Central memory CD8-positive, alpha-beta T cell (primary cell): ENCODE results near the gene KLHL17.

Experiments used
- ATAC-seq: fragments of 150-1000 bp; cut with Tn5 transposase; replicated peaks from 2 replicates; pipeline ENCODE4 v1.10.0; 2022; ENCODE audit warnings: mild to moderate bottlenecking, moderate FRiP score, moderate number of reproducible peaks; ENCODE audit not compliant: poor library complexity, severe bottlenecking; ENCODE audit errors: extremely low read depth
- DNase-seq, 2 donors: peaks; one replicate each; pipeline ENCODE4 v3.0.0; 2021; ENCODE audit warnings: low spot score in 2 of 2
- H3K27ac Mint-ChIP-seq: one replicate; pipeline ENCODE4 v1.8.0; 2022; ENCODE audit warnings: low read depth, mild to moderate bottlenecking, moderate library complexity, mixed read lengths
- H3K27me3 Mint-ChIP-seq: one replicate; pipeline ENCODE4 v1.8.0; 2022; ENCODE audit warnings: mixed read lengths
- H3K36me3 Mint-ChIP-seq: one replicate; pipeline ENCODE4 v1.8.0; 2022; ENCODE audit warnings: mild to moderate bottlenecking, moderate library complexity, mixed read lengths; ENCODE audit not compliant: insufficient read depth
- H3K4me1 Mint-ChIP-seq: one replicate; pipeline ENCODE4 v1.8.0; 2022; ENCODE audit warnings: mixed read lengths
- H3K4me3 Mint-ChIP-seq: one replicate; pipeline ENCODE4 v1.8.0; 2022; ENCODE audit warnings: mild to moderate bottlenecking, moderate library complexity, mixed read lengths
- H3K9me3 Mint-ChIP-seq: one replicate; pipeline ENCODE4 v1.8.0; 2022; ENCODE audit warnings: mixed read lengths

Gene KLHL17

DNA sequence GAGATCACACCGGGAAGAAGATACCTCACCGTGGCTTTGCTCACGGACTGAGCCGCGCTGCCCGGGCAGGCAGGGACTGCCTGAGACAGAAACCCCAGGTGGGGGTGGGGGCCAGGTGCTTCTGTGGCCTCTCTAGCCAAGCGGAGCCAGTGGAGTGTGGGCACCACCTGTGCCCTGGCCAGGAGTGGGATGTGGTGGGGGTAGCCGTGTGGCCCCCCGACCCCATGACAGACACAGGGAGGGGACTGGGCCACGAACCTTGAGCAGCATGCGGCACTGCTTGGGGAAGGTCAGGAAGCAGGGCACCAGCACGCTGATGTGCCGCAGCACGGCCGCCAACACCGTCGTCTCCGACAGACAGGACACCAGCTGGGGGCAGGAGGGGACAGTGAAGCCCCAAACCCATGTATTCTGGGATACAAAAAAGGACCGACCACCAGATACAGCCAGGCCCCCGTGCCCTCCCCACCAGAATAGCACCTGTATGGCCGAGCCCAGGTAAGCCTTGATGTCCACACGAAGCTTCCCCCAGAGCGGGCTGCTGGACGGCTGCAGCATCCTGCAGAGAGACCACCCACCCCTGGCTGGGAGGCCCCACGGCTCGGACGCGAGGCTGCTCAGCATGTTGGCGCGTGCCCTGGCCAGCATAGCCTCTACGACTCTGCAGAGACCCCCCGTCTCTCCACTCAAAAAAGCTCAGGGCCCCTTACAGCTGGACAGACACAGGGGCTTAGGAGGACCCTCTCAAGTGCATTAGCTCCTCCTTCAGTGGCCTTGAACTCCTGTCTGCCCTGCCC is 6.7 kb upstream of the KLHL17 start:
- H3K27me3 Mint-ChIP-seq = no peaks in the 10 kb centered on the region
- no peak overlapping the region for H3K27ac Mint-ChIP-seq
- H3K9me3 Mint-ChIP-seq = no peaks in the 10 kb centered on the region
- no peak for DNase-seq
- no peak for ATAC-seq
- H3K4me3 Mint-ChIP-seq = no peak overlapping the region
- peaks cover 27% of the 10 kb centered on the region for H3K4me1 Mint-ChIP-seq
- H3K36me3 Mint-ChIP-seq = peaks cover 27% of the 10 kb centered on the region

DNA sequence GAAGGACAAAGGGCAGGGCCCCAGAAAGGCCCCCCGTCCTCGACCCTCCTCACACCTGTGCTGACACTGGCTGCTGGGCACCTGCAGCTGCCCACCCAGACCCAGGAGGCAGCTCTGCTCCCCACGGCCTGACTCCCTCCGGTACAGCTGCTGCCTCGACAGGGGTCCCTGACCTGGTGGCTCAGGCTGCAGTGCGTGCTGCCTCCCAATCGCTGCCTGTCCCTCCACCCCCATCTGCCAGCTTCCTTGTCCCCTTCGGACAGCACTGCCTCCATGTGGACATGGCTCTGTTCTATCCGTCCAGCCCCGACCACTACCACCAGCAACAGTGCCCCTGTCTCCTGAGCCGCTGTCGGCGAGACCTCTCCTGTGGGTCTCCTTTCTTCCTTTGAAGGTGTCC is 5.5 kb upstream of the KLHL17 start:
- Mint-ChIP-seq H3K4me1 (peaks cover 27% of the 10 kb centered on the region), H3K9me3 (no peaks in the 10 kb centered on the region), H3K27me3 (no peaks in the 10 kb centered on the region), H3K4me3 (no peak overlapping the region), H3K27ac (no peak overlapping the region), H3K36me3 (peaks cover 28% of the 10 kb centered on the region)
- no peak for ATAC-seq
- no peak for DNase-seq

DNA sequence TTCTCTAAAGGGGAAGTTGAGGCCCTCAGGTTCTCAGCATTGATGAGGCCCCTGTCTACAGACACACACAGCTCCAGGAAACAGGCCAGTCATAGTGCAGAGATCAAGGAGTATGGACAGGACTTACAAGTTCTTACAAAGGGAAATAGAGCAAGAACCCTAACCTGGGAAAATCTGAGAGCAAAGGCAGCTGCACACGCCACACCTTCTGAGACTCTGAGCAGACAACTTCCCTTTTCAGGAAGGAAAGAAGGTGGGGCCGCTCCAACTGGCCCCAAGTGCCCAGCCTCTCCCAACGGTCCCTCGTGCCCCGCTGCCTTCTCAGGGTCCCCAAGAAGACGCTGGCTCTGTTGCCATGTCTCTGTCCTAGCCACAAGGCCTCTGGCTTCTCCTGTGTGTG is 4.9 kb upstream of the KLHL17 start:
- DNase-seq (no peak), ATAC-seq (no peak)
- no peak overlapping the region for H3K27ac Mint-ChIP-seq
- peaks cover 28% of the 10 kb centered on the region for H3K36me3 Mint-ChIP-seq
- H3K9me3 Mint-ChIP-seq = no peaks in the 10 kb centered on the region
- no peak overlapping the region for H3K4me3 Mint-ChIP-seq
- peaks cover 27% of the 10 kb centered on the region for H3K4me1 Mint-ChIP-seq
- H3K27me3 Mint-ChIP-seq = no peaks in the 10 kb centered on the region

DNA sequence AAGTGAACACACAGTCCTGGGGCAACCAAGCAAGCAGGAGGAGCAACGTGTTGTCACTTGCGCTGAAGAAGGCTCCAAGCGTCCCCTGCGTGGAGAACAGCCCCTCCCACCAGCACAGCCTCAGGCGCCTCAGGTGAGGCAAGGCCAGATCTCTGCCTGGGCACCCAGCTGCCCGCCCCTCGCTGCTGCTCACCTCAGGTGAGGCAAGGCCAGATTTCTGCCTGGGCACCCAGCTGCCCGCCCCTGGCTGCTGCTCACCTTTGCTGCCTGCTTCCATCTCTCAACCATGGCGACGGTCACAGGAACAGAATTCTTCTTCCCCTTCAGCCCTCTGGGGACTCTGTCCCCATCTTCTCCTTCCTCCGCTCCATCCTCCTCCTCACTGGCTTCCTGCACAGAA is 3.7 kb upstream of the KLHL17 start:
- Mint-ChIP-seq H3K27me3 (no peaks in the 10 kb centered on the region), H3K4me3 (no peak overlapping the region), H3K9me3 (no peaks in the 10 kb centered on the region), H3K4me1 (peaks cover 27% of the 10 kb centered on the region), H3K36me3 (peaks cover 28% of the 10 kb centered on the region), H3K27ac (no peak overlapping the region)
- no peak for DNase-seq
- no peak for ATAC-seq

- no peaks in the 10 kb centered on the region for H3K9me3 Mint-ChIP-seq
- H3K27me3 Mint-ChIP-seq = no peaks in the 10 kb centered on the region
- H3K36me3 Mint-ChIP-seq = peaks cover 30% of the 10 kb centered on the region
- ATAC-seq (peak; percentile 87), DNase-seq (peak; percentile 87 to 91)
- H3K4me3 Mint-ChIP-seq = peak within 1 kb of the TSS; percentile 88
- peak within 1 kb of the TSS; percentile 80 for H3K27ac Mint-ChIP-seq
- peaks cover 27% of the 10 kb centered on the region for H3K4me1 Mint-ChIP-seq
Measured at GRCh38 chr1:958823-959730, 1.3 kb upstream of the KLHL17 start, which contains the start of gene NOC2L. NOC2L (minus strand) TSS chr1:959256; CDS start chr1:959240, 16 bp downstream.

- Mint-ChIP-seq H3K27me3 (no peaks in the 10 kb centered on the region), H3K4me1 (peaks cover 27% of the 10 kb centered on the region), H3K4me3 (peak overlapping the region; percentile 88), H3K9me3 (no peaks in the 10 kb centered on the region), H3K27ac (no peak overlapping the region), H3K36me3 (peaks cover 24% of the 10 kb centered on the region)
- ATAC-seq (peak; percentile 16), DNase-seq (no peak)
Measured at GRCh38 chr1:959731-960362, 537 bp upstream of the KLHL17 start.

- H3K4me1 Mint-ChIP-seq = peaks cover 20% of the 10 kb centered on the region
- ATAC-seq (no peak), DNase-seq (no peak)
- peaks cover 20% of the 10 kb centered on the region for H3K36me3 Mint-ChIP-seq
- H3K27ac Mint-ChIP-seq = no peak overlapping the region
- H3K9me3 Mint-ChIP-seq = no peaks in the 10 kb centered on the region
- H3K27me3 Mint-ChIP-seq = no peaks in the 10 kb centered on the region
- H3K4me3 Mint-ChIP-seq = peak overlapping the region; percentile 88
Measured at GRCh38 chr1:961132-961669, 817 bp downstream of the KLHL17 start.

GRCh38 chr1:962381-963300 is 2.3 kb downstream of the KLHL17 start:
- H3K4me3 Mint-ChIP-seq = peak overlapping the region; percentile 88
- peak overlapping the region; percentile 10 for H3K27ac Mint-ChIP-seq
- ATAC-seq = no peak
- DNase-seq = no peak
- peaks cover 11% of the 10 kb centered on the region for H3K4me1 Mint-ChIP-seq
- peaks cover 15% of the 10 kb centered on the region for H3K36me3 Mint-ChIP-seq
- H3K9me3 Mint-ChIP-seq = no peaks in the 10 kb centered on the region
- H3K27me3 Mint-ChIP-seq = no peaks in the 10 kb centered on the region

DNA sequence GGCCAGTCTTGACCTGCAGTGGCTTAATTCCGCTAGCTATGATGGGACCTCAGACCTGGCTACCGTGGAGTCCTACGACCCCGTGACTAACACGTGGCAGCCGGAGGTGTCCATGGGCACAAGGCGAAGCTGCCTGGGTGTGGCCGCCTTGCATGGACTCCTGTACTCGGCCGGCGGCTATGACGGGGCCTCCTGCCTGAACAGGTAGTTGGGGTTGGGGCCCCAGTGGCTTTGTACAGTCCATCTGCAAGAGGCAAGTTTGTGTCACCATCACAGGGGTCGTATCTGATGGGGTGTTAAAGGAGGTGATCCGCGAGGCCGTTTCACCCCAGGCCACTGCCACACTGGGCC is 2.9 kb downstream of the KLHL17 start:
- H3K27me3 Mint-ChIP-seq = no peaks in the 10 kb centered on the region
- H3K36me3 Mint-ChIP-seq = peaks cover 12% of the 10 kb centered on the region
- H3K4me1 Mint-ChIP-seq = peaks cover 5% of the 10 kb centered on the region
- ATAC-seq = no peak
- no peak overlapping the region for H3K27ac Mint-ChIP-seq
- H3K9me3 Mint-ChIP-seq = no peaks in the 10 kb centered on the region
- DNase-seq = no peak
- peak overlapping the region; percentile 88 for H3K4me3 Mint-ChIP-seq

DNA sequence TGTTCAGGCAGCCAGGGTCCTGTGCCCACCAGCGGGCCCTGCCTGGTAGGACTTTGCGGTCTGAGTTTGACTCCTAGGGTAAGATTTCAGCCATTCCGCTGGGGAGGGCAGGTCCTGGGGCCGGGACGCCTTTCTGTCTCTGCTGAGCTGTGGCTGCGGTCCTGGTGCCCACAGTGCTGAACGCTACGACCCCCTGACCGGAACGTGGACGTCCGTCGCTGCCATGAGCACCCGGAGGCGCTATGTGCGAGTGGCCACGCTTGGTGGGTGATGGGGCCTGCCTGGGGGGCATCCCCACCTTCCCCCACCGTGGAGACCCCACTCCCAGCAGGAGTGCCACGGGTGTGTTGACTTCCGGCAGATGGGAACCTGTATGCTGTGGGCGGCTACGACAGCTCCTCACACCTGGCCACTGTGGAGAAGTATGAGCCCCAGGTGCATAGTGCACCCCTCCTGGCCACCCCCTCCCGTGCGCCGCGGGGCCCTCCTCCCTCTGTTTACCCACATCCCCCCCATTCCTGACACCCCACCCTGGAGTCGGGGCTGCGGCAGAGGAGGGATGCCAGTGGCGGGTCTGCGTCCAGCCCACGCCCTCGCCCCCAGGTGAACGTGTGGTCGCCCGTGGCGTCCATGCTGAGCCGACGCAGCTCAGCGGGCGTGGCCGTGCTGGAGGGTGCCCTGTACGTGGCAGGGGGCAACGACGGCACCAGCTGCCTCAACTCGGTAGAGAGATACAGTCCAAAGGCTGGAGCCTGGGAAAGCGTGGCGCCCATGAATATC is 3.6 kb downstream of the KLHL17 start:
- Mint-ChIP-seq H3K9me3 (no peaks in the 10 kb centered on the region), H3K4me3 (no peak overlapping the region), H3K4me1 (no peaks in the 10 kb centered on the region), H3K36me3 (peaks cover 11% of the 10 kb centered on the region), H3K27me3 (no peaks in the 10 kb centered on the region), H3K27ac (no peak overlapping the region)
- no peak for ATAC-seq
- DNase-seq = no peak
